HG02970 (cell line): ENCODE results near the gene DGKB.
"Not testable (repeated sequence)": the region's sequence is repeated elsewhere in the genome, so short reads cannot be mapped to it uniquely, and the experiment has no call there.

ENCODE experiments used
- ATAC-seq: cut with Tn5 transposase; IDR thresholded peaks from one replicate; pipeline ENCODE4 v1.9.1; 2021; ENCODE audit warnings: mild to moderate bottlenecking, moderate library complexity, moderate number of reproducible peaks; ENCODE audit not compliant: unreplicated experiment, low FRiP score

Gene DGKB

DNA sequence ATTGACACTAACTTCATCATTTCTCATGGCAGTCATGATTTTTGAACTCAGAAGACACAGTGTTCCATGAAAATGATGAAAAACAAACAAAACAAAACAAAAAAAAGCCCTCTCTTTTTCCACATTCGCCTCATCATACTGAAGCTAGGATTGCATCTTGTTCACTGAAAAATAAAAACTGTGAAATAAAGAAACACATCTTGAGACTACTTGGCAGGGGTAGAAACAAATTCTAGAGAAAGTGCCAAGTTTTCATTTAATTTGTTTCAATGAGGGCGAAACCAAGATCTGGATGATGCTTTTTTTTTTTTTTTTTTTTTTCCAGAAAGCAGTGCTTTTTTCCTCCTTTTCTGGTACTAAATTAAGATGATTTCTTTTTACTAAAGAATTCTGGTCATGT, 562.7 kb downstream of the DGKB start:
- no peak for ATAC-seq

DNA sequence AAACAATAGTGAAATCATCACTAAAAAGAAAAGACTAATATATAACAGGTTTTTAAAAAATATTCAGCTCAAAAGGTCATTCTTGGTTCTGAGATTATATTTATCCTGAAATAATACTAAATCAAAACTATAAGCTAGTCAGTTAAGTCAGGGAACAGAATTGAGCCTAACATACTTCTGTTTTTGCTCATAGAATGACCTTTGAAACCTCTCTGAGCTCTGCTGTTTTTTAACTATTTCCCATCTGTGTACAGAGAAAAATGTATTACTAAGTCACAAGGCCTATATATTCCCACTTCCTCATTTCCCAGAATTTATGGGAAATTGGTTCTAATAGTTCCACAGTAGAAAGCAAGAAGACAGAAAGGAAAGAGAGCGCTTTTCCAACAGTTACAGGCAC, 566.3 kb downstream of the DGKB start:
- no peak for ATAC-seq

DNA sequence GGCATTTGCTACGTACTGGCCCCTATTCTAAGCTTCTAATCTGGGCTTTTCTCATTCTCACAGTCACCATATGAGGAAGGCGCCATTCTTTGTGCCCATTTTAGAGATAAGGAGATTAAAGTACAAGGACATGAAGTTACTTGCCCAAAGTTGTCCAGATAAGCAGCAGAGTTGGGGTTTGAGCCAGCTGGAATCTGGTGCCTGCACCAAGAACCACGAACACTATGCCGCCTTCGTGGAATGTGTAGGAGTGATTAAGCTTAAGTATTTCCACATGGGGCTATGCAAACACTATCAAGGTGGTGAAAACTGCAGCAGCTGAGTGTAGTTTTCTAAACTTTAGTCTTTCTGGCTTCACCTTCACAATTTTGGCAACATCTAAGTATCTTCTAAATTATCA, 570.4 kb downstream of the DGKB start:
- no peak for ATAC-seq

GRCh38 chr7:14324767-14325166, 577.8 kb downstream of the DGKB start:
- no peak for ATAC-seq

- no peak for ATAC-seq
These were observed 579.8 kb downstream of the DGKB start for GRCh38 chr7:14322724-14323123.

DNA sequence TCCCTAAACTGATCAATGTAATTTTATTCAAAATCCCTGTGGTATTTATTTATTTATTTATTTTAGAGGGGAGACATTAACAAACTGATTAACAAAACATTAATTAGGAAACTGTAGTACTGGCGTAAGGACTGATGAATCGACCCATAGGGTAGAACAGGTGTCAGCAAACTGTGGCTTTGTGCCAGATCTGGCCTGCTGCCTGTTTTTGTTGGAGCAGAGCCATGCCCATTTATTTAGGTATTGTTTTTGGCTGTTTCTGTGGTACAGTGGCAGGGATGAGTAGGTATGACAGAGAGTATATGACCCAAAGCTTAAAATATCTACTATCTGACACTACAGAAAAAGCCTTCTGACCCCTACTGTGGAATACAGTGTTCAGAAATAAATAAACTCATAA, 580.6 kb downstream of the DGKB start:
- no peak for ATAC-seq

DNA sequence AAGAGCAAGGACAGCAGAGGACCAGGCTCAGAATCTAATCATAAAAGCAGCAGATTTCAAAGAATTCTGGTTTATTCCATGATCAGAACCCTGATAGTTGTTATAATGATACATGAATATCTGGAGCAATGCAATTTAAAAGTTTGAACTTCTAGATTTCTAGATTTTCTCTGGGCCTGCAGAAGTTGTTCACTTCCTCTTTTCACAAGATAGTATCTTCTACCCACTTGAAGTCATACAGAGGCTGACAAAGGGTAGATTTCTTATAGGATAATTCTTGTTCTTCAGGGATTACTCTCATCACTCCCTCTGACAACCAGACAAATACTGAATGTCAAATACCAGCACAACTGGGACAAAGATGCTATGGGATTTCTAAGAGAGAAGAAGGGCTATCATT, 593.1 kb downstream of the DGKB start:
- no peak for ATAC-seq

GRCh38 chr7:14305233-14305866, 597.2 kb downstream of the DGKB start:
- no peak for ATAC-seq

DNA sequence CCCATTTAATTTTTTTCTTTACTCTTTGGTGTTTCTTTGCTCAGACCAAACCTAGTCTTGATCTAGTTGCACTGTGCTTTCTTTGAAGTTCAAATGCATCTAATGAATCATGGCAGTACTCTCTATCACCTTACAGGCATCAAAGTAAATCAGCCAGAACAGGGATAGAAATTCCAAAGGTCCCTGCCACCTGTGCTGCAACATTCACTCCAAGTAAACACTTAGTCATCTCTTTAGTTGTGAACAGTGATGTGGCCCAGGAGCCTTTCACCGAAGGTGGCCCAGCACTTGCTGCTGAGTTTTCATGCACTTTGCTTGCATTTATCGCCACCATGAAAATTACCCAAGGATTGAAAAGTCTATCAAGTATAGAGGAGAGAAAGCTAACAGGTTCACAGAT, 599.0 kb downstream of the DGKB start:
- ATAC-seq = no peak

GRCh38 chr7:14294637-14295036, 607.9 kb downstream of the DGKB start:
- ATAC-seq = no peak

DNA sequence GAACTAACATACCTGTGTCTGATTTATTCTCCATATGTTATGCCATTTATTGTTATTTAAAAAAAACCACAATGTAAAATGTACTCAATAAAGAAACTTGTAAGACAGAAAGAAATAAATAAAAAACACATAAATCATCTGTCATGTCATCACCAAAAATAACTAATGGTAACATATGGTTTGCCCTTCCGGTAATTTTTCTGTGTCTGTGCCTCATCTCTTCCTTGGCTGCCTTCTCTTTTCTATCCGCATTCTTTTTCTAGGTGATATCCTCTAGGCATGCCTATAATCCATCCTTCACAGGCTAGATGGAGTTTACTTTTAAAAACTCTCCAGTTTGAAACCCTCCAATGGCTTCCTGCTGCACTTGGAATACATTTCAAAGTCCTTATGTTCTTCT, 609.1 kb downstream of the DGKB start:
- no peak for ATAC-seq

DNA sequence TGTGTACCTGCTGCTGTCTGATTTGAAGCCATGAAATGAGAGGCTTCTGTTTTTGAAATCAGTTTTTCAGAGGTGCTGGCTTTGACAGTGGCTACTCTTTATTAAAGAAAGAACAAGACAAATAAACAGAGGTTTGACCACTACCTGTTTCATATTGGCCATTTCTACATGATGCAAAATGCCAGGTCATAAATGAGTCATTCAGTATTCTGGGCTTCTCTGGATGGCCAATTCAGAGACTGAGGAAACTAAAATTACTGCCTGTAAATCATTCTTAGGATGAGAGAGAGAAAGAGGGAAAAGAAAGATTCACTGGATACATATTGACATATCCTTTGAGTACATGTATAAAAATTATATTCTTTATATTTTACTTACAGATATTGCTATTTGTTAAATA, 609.8 kb downstream of the DGKB start:
- ATAC-seq = no peak

DNA sequence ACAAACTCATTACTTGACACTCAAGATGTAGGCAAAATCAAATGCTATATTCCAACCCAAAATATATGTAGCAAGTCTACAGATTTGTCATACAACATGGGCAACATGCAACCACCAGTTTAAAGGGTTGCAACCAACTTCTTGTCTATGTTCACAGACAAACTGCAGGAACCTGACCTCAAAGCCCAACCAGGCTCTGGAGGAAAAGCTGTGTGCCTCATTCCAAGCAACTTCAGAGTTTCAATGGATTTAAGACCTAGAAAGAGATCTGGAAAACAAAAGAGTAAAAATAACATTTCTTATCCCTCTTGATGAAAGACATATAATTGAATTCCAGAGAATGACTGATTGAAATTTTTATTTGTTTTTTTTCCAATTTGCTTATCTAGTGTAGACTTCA, 612.6 kb downstream of the DGKB start:
- no peak for ATAC-seq

DNA sequence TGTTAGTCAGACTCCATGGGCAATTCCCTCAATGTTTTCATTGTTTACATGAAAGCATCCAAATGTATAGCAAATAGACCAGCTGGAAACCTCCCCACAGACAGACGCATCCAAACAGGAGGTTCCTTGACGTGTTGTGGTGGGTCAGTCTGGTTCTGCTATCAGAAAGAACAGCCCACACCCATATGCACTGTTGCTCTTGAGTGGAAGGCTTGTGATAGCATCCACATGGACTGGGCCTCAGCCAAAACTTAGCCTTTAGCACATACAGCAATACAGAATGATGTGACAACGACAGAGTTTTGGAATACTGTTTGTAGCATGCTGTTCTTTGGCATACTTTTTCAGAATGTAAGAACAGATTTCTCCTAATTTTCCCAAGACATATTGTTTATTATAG, 613.9 kb downstream of the DGKB start:
- no peak for ATAC-seq

DNA sequence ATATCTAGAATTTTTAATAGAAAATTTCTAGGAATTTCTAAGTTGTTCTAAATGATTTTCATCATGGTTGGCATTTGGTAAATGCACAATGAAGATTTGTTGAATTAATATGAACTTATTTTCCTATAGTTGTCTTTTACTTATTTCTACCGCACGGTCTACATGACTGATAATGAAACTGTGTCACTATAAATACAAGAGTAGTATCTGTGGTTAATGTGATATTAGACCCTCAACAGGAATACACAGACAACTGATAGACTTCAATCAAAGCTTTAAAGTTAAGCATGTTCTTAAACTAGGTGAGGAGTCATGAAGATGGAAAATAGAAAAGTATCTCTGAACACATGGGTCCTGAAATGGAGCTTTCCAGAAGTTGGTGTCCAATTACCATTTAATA, 615.2 kb downstream of the DGKB start:
- ATAC-seq = no peak

GRCh38 chr7:14286036-14286435, 616.5 kb downstream of the DGKB start:
- ATAC-seq = no peak

DNA sequence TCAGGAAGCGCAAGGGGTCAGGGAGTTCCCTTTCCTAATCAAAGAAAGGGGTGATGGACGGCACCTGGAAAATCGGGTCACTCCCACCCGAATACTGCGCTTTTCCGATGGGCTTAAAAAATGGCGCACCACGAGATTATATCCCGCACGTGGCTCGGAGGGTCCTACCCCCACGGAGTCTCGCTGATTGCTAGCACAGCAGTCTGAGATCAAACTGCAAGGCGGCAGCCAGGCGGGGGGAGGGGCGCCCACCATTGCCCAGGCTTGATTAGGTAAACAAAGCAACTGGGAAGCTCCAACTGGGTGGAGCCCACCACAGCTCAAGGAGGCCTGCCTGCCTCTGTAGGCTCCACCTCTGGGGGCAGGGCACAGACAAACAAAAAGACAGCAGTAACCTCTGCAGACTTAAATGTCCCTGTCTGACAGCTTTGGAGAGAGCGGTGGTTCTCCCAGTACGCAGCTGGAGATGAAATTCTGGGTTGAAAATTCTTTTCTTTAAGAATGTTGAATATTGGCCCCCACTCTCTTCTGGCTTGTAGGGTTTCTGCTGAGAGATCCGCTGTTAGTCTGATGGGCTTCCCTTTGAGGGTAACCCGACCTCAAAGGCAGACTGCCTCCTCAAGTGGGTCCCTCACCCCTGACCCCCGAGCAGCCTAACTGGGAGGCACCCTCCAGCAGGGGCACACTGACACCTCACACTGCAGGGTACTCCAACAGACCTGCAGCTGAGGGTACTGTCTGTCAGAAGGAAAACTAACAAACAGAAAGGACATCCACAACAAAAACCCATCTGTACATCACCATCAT, 623.3 kb downstream of the DGKB start:
- not testable (repeated sequence) for ATAC-seq

- no peak for ATAC-seq
These were observed 627.2 kb downstream of the DGKB start for GRCh38 chr7:14275356-14275755.

DNA sequence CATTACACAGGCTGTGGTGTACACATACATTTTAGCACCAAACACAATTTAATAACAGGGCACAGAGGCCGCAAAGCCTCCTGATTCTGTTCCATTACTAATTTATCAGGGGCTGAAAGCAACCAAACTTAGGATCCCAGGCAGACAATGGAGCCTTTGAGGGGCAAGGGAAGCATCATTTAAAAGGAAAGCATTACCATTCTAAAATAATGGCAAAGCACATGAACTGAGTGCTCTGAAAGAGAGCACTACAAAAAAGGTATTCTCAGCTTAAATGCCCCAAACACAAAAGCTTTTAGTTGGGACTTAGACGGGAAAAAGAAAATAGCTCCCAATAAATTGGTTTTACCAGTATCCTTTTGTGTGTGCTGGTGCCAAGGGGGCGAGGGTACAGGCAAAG, 631.1 kb downstream of the DGKB start:
- no peak for ATAC-seq

- no peak for ATAC-seq
These were observed 632.5 kb downstream of the DGKB start for GRCh38 chr7:14270099-14270498.

- no peak for ATAC-seq
These were observed 642.5 kb downstream of the DGKB start for GRCh38 chr7:14260011-14260410.

- no peak for ATAC-seq
These were observed 643.7 kb downstream of the DGKB start for GRCh38 chr7:14258861-14259260.
